Kidney epithelial cell (primary cell): ENCODE data around the gene EFCAB12. TPM values are rescaled to one million over a fixed set of nuclear protein-coding genes. Genes with fewer than 3 reads are reported as not detected.

ENCODE experiments used
- DNase-seq: peaks from one replicate; pipeline ENCODE4 v3.0.0-alpha.2; 2010; ENCODE audit warnings: low read depth
- H3K27me3 ChIP-seq: 2 replicates; pipeline ENCODE4 v1.6.0; 2011; ENCODE audit warnings: low read length; ENCODE audit not compliant: control insufficient read depth, insufficient read depth
- H3K36me3 ChIP-seq: 2 replicates; pipeline ENCODE4 v1.5.1; 2011; ENCODE audit warnings: low read length; ENCODE audit not compliant: control insufficient read depth, insufficient read depth
- H3K4me3 ChIP-seq: 2 replicates; pipeline ENCODE4 v1.5.1; 2011; ENCODE audit warnings: low read depth, mild to moderate bottlenecking, control low read depth, low read length
- CTCF ChIP-seq: IDR thresholded peaks from 2 replicates; pipeline ENCODE4 v1.5.1; 2011; ENCODE audit warnings: mild to moderate bottlenecking, moderate library complexity, low read length, control low read depth, inconsistent platforms; ENCODE audit not compliant: insufficient read depth, poor library complexity, severe bottlenecking
- total RNA-seq: library from RNA; depleted of rRNA; stranded (reverse); fragments of >200 nt; gene quantifications from 2 replicates; pipeline ENCODE4 v1.2.3, GENCODE V29; 2015

EFCAB12 gene
- total RNA-seq, 1 donor from 2014 or later: not detected

DNA sequence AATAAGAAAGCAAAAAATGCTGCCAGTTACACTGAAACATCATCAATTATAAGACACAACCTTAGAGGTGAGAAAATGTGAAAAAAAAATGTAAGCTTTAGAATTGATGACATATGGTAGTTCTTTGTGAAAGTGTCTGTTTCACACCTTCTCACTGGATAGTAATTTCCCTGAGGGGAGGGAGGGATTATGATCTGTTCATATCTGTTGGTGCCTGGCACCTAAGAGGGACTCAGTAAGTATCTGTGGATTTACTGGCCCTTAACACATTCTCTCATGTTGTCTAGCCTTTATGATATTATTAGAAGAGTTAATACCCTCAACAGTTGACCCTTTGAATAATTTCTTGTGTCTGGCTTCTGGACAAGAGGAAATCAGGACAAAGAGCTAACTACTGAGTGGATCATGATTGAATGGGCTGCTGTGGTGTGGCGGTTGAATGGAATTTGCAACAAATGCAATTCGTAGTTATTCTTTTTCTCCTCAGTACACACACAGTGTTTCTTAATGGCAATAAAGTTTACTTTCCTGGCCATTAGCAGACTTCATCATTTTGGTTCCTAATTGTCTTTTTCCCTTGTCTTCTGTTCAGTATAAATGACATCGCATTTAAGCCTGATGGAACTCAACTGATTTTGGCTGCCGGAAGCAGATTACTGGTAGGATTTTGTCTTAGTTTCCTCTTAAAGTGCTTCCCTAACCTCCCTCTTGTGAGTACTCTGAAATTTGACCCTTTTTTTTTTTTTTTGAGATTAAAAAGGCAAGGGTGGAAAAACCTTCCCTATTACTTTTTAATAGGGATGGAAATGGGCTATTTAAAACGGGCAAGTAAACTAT is 21.1 kb upstream of the EFCAB12 start:
- H3K27me3 ChIP-seq: no peaks in the 10 kb centered on the region
- DNase-seq: no peak
- no peak for TF ChIP-seq CTCF
- no peaks in the 10 kb centered on the region for H3K36me3 ChIP-seq
- no peak overlapping the region for H3K4me3 ChIP-seq

DNA sequence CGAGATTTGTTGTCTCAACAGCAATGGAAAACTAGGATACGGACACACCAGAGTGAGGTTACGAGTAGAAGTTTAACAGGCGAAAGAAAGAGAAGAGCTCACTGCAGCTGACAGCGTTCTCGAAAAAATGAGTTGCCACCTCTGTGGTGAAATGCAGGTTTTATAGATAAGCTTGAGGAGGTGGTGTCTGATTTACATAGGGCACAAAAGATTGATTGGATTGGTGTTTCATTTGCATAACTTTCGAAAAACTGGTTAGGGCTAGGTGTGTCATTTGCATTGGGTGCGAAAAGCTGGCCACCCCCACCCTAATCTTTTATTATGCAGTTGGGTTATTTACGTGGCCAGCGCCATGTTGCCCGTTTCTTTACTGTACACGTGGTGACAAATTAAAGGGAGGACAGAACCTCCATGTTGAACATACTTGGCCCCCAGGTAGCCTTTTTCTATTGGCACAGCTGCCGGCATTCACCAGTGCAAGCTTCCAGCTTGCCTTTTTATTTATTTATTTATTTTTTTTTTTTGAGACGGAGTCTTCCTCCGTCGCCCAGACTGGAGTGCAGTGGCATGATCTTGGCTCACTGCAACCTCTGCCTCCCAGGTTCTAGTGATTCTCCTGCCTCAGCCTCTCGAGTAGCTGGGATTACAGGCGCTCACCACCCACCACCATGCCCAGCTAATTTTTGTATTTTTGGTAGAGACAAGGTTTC is 19.9 kb upstream of the EFCAB12 start:
- no peaks in the 10 kb centered on the region for H3K27me3 ChIP-seq
- H3K36me3 ChIP-seq: no peaks in the 10 kb centered on the region
- H3K4me3 ChIP-seq: no peak overlapping the region
- DNase-seq: no peak
- no peak for TF ChIP-seq CTCF

GRCh38 chr3:129446926-129447325 is 18.5 kb upstream of the EFCAB12 start:
- TF ChIP-seq CTCF: no peak
- no peak overlapping the region for H3K4me3 ChIP-seq

DNA sequence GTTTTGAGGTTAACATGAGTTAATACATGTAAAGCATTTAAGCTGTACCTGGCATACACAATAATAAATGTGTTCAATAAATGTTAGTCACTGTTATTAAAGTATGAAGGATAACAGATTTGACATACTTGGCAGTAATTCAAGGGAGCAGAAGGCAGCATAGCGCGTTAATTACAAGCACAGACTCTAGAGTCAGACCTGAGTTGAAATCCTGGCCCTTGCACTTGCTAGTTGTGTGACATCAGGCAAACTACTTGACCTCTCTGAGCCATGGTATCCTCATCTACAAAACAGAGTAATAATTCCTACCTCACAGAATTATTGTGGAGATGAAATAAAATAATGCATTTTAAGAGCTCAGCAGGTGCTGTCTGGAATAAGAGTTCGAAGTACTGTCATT is 17.0 kb upstream of the EFCAB12 start:
- no peak for DNase-seq
- no peak for TF ChIP-seq CTCF
- H3K36me3 ChIP-seq: no peaks in the 10 kb centered on the region
- no peaks in the 10 kb centered on the region for H3K27me3 ChIP-seq
- H3K4me3 ChIP-seq: no peak overlapping the region

More at GRCh38 chr3:129446926-129447325, 18.5 kb upstream of the EFCAB12 start:
- no peak for DNase-seq
- Histone ChIP-seq H3K27me3 (no peaks in the 10 kb centered on the region), H3K36me3 (no peaks in the 10 kb centered on the region)

- TF ChIP-seq CTCF: no peak
Measured at GRCh38 chr3:129442947-129443346, 14.5 kb upstream of the EFCAB12 start.

More at GRCh38 chr3:129442947-129443346, 14.5 kb upstream of the EFCAB12 start:
- H3K4me3 ChIP-seq: no peak overlapping the region
- H3K27me3 ChIP-seq: no peaks in the 10 kb centered on the region
- no peaks in the 10 kb centered on the region for H3K36me3 ChIP-seq
- DNase-seq: no peak
